MCF 10A (cell line): ENCODE measurements around the gene RAB36. TPM values are rescaled to one million over a fixed set of nuclear protein-coding genes. Genes with fewer than 3 reads are reported as not detected.

Experiments
- BruUV-seq: library from RNA; stranded (reverse); fragments of 400-500 nt; replicated peaks from 2 replicates; lab custom pipeline; 2021; lab: Mats Ljungman, UMichigan
- CTCF ChIA-PET: fragments of 300-600 bp; sonication (Branson Sonifier 250); formaldehyde crosslinking; extraction: SDS; loops from one replicate; lab custom pipeline; 2021; ENCODE audit warnings: antibody characterized with exemption, inconsistent platforms; lab: Yijun Ruan, JAX
- POLR2A ChIA-PET: fragments of 300-600, 350-650 bp; sonication (Branson Sonifier 250); formaldehyde crosslinking; extraction: SDS; loops from one replicate; lab custom pipeline; 2020; ENCODE audit warnings: antibody characterized with exemption, inconsistent platforms; lab: Yijun Ruan, JAX
- DNase-seq: peaks from one replicate; pipeline ENCODE4 v3.0.0-alpha.2; 2018; ENCODE audit not compliant: unreplicated experiment
- H3K27ac Mint-ChIP-seq: one replicate; pipeline ENCODE4 v1.8.0; 2022; ENCODE audit warnings: mild to moderate bottlenecking, low read depth, mixed read lengths; ENCODE audit not compliant: unreplicated experiment
- H3K27me3 Mint-ChIP-seq: one replicate; pipeline ENCODE4 v1.8.0; 2022; ENCODE audit warnings: mixed read lengths; ENCODE audit not compliant: insufficient read depth, unreplicated experiment
- H3K36me3 Mint-ChIP-seq: one replicate; pipeline ENCODE4 v1.8.0; 2022; ENCODE audit warnings: mild to moderate bottlenecking, moderate library complexity, mixed read lengths; ENCODE audit not compliant: insufficient read depth, unreplicated experiment
- H3K4me1 Mint-ChIP-seq: one replicate; pipeline ENCODE4 v1.8.0; 2022; ENCODE audit warnings: mixed read lengths; ENCODE audit not compliant: insufficient read depth, unreplicated experiment
- H3K4me3 Mint-ChIP-seq: one replicate; pipeline ENCODE4 v1.8.0; 2022; ENCODE audit warnings: mild to moderate bottlenecking, moderate library complexity, mixed read lengths; ENCODE audit not compliant: unreplicated experiment
- H3K9me3 Mint-ChIP-seq: one replicate; pipeline ENCODE4 v1.8.0; 2022; ENCODE audit warnings: mixed read lengths; ENCODE audit not compliant: unreplicated experiment
- CTCF ChIP-seq: fragments of 200-600 bp; IDR thresholded peaks from one replicate; pipeline ENCODE4 v1.8.0; 2022; ENCODE audit warnings: antibody characterized with exemption, mild to moderate bottlenecking; ENCODE audit not compliant: unreplicated experiment
- intact Hi-C: fragments of 100-400 bp; cut with micrococcal nuclease; formaldehyde crosslinking; loops from 2 replicates; pipeline ENCODE4 v1.14.1; 2022
- total RNA-seq: library from RNA; stranded (reverse); gene quantifications from 2 replicates; pipeline ENCODE4 v1.2.3, GENCODE V29; 2022

Gene RAB36
- total RNA-seq, 1 experiment from 2014 or later, result 8.5 TPM

DNA sequence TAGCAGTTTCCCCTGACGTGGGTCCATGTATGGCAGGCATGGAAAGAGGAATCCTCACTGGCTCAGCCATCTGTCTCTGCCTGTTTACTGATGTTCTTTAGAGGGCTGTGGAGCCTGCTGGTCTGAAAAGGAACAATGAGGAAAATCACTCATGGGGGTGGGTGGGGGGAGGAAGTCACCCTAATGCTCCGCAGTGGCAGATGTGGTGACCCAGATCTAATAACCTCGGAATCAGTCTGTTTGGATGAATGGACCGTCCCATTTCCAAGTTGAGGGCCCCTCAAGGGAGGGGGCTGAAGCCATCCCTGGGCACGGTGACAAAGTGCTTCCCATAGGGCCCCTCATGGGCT, 39.5 kb downstream of the RAB36 start:
- Mint-ChIP-seq H3K27ac (no peak overlapping the region), H3K4me1 (peaks cover 34% of the 10 kb centered on the region), H3K9me3 (no peaks in the 10 kb centered on the region), H3K4me3 (no peak overlapping the region), H3K36me3 (peaks cover 23% of the 10 kb centered on the region), H3K27me3 (no peaks in the 10 kb centered on the region)
- no TSS peak for BruUV-seq
- CTCF ChIA-PET, result interaction anchor here (0.7 to 1.8 kb wide), 2 partner anchors 106 to 188 kb away, joined by 4 to 7 read pairs; no protein-coding TSS in a partner anchor
- no peak for DNase-seq
- TF ChIP-seq CTCF, result no peak
- intact Hi-C loops, result loop anchor here (5.0 kb wide), 1 partner anchor 43 kb away; no protein-coding TSS in a partner anchor
- POLR2A ChIA-PET, result interaction anchor here (0.8 to 5.1 kb wide), 4 partner anchors 21 to 103 kb away, joined by 3 to 53 read pairs (median 6); no protein-coding TSS in a partner anchor

DNA sequence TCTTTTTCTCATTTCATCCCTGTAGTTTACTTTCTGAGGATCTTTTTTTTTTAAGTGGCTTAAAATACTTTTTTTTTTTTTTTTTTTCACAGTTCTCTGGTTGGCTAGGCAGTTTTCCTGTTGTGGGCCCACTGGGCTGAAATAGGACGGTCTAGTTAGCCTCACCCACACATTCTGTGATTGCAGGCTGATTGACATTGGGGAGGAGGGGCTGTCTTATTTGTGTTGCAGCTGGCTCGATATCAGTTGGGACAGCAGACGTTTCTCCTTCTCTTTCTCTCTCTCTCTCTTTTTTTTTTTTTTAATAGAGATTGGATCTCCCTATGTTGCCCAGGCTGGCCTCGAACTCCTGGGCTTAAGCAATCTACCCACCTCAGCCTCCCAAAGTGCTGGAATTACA, 41.9 kb downstream of the RAB36 start:
- Mint-ChIP-seq H3K4me1 (peaks cover 26% of the 10 kb centered on the region), H3K27me3 (no peaks in the 10 kb centered on the region), H3K36me3 (peaks cover 40% of the 10 kb centered on the region), H3K4me3 (no peak overlapping the region), H3K27ac (no peak overlapping the region), H3K9me3 (no peaks in the 10 kb centered on the region)
- no TSS peak for BruUV-seq
- DNase-seq, result no peak
- POLR2A ChIA-PET, result no interaction called here
- CTCF ChIA-PET, result interaction anchor here (1.0 kb wide), 1 partner anchor 95 kb away, joined by 3 read pairs; no protein-coding TSS in a partner anchor
- intact Hi-C loops, result no loop called here
- no peak for TF ChIP-seq CTCF

GRCh38 chr22:23187871-23188700, 42.8 kb downstream of the RAB36 start:
- POLR2A ChIA-PET, result interaction anchor here (0.5 to 1.2 kb wide), 2 partner anchors 22 to 38 kb away, joined by 3 to 5 read pairs; no protein-coding TSS in a partner anchor
- BruUV-seq, result no TSS peak
- H3K4me3 Mint-ChIP-seq, result no peak overlapping the region
- no peaks in the 10 kb centered on the region for H3K9me3 Mint-ChIP-seq
- CTCF ChIA-PET, result interaction anchor here (0.6 to 0.7 kb wide), 3 partner anchors 14 to 715 kb away, joined by 3 to 5 read pairs (median 3); no protein-coding TSS in a partner anchor
- no peak for DNase-seq
- peaks cover 25% of the 10 kb centered on the region for H3K4me1 Mint-ChIP-seq
- H3K27ac Mint-ChIP-seq, result no peak overlapping the region
- peaks cover 40% of the 10 kb centered on the region for H3K36me3 Mint-ChIP-seq
- no peak for TF ChIP-seq CTCF
- intact Hi-C loops, result no loop called here
- H3K27me3 Mint-ChIP-seq, result no peaks in the 10 kb centered on the region

- H3K4me1 Mint-ChIP-seq, result peaks cover 18% of the 10 kb centered on the region
Observed at GRCh38 chr22:23190526-23190925, 45.2 kb downstream of the RAB36 start.

More at GRCh38 chr22:23190526-23190925, 45.2 kb downstream of the RAB36 start:
- ChIA-PET POLR2A (no interaction called here), CTCF (interaction anchor here (3.1 kb wide), 1 partner anchor 12 kb away, joined by 8 read pairs; no protein-coding TSS in a partner anchor)
- no peaks in the 10 kb centered on the region for H3K9me3 Mint-ChIP-seq
- peaks cover 29% of the 10 kb centered on the region for H3K36me3 Mint-ChIP-seq
- no peak overlapping the region for H3K4me3 Mint-ChIP-seq
- no peak for DNase-seq
- no TSS peak for BruUV-seq
- H3K27ac Mint-ChIP-seq, result no peak overlapping the region
- no peaks in the 10 kb centered on the region for H3K27me3 Mint-ChIP-seq
- intact Hi-C loops, result no loop called here
- TF ChIP-seq CTCF, result no peak
